ENCODE results near the gene TMEM123.
"Not testable (repeated sequence)": the region's sequence is repeated elsewhere in the genome, so short reads cannot be mapped to it uniquely, and the experiment has no call there.

Gene TMEM123

GRCh38 chr11:102378818-102379217 lies 73.7 kb downstream of the TMEM123 start:
- TF ChIP-seq, protein P1, sequence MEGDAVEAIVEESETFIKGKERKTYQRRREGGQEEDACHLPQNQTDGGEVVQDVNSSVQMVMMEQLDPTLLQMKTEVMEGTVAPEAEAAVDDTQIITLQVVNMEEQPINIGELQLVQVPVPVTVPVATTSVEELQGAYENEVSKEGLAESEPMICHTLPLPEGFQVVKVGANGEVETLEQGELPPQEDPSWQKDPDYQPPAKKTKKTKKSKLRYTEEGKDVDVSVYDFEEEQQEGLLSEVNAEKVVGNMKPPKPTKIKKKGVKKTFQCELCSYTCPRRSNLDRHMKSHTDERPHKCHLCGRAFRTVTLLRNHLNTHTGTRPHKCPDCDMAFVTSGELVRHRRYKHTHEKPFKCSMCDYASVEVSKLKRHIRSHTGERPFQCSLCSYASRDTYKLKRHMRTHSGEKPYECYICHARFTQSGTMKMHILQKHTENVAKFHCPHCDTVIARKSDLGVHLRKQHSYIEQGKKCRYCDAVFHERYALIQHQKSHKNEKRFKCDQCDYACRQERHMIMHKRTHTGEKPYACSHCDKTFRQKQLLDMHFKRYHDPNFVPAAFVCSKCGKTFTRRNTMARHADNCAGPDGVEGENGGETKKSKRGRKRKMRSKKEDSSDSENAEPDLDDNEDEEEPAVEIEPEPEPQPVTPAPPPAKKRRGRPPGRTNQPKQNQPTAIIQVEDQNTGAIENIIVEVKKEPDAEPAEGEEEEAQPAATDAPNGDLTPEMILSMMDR (IDR thresholded peaks at IDR 0.05; ENCODE audit: control insufficient read depth, extremely low read depth, insufficient read depth) = no peak
- no peak for DNase-seq (ENCODE audit: low read depth)
- H3K4me3 ChIP-seq (ENCODE audit: low read depth, low read length) = no peak overlapping the region

DNA sequence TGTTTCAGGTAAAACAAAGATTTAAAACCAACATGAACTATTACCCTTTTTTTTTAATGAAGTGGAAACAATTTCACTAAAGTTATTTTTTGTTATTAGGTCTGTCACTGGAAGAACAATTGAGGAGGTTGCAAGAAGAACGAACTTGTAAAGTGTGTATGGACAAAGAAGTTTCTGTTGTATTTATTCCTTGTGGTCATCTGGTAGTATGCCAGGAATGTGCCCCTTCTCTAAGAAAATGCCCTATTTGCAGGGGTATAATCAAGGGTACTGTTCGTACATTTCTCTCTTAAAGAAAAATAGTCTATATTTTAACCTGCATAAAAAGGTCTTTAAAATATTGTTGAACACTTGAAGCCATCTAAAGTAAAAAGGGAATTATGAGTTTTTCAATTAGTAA lies 74.7 kb downstream of the TMEM123 start:
- H3K4me3 ChIP-seq (ENCODE audit: low read depth, low read length) = no peak overlapping the region
- DNase-seq (ENCODE audit: low read depth) = no peak
- TF ChIP-seq, protein P1 (IDR thresholded peaks at IDR 0.05; ENCODE audit: control insufficient read depth, extremely low read depth, insufficient read depth) = no peak

GRCh38 chr11:102375720-102376399 lies 76.7 kb downstream of the TMEM123 start:
- DNase-seq (ENCODE audit: low read depth) = no peak
- H3K4me3 ChIP-seq (ENCODE audit: low read depth, low read length) = no peak overlapping the region
- TF ChIP-seq, protein P1 (IDR thresholded peaks at IDR 0.05; ENCODE audit: control insufficient read depth, extremely low read depth, insufficient read depth) = no peak

DNA sequence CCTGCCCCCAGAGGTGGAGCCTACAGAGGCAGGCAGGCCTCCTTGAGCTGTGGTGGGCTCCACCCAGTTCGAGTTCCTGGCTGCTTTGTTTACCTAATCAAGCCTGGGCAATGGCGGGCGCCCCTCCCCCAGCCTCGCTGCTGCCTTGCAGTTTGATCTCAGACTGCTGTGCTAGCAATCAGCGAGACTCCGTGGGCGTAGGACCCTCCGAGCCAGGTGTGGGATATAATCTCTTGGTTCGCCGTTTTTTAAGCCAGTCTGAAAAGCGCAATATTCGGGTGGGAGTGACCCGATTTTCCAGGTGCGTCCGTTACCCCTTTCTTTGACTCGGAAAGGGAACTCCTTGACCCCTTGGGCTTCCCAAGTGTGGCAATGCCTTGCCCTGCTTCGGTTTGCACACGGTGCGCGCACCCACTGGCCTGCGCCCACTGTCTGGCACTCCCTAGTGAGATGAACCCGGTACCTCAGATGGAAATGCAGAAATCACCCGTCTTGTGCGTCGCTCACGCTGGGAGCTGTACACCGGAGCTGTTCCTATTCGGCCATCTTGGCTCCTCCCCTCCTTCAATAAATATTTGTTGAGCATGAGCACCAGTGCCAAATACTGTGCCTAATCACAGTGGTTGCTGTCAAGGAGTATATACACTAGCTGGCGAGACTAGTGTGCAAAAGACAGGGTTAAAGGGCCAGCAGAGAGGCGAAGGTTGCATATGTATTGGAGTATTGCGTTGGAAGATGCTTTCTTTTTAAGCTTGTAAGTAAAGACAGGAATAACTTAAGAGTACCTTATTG lies 77.7 kb downstream of the TMEM123 start:
- not testable (repeated sequence) for DNase-seq (ENCODE audit: low read depth); H3K4me3 ChIP-seq (ENCODE audit: low read depth, low read length)

GRCh38 chr11:102368472-102368871 lies 84.1 kb downstream of the TMEM123 start:
- H3K4me3 ChIP-seq (ENCODE audit: low read depth, low read length) = no peak overlapping the region

GRCh38 chr11:102367364-102367763 lies 85.2 kb downstream of the TMEM123 start:
- no peak overlapping the region for H3K4me3 ChIP-seq (ENCODE audit: low read depth, low read length)
- TF ChIP-seq, protein P1 (IDR thresholded peaks at IDR 0.05; ENCODE audit: control insufficient read depth, extremely low read depth, insufficient read depth) = no peak
- no peak for DNase-seq (ENCODE audit: low read depth)

More at GRCh38 chr11:102368472-102368871, 84.1 kb downstream of the TMEM123 start:
- DNase-seq (ENCODE audit: low read depth) = no peak
- TF ChIP-seq, protein P1 (IDR thresholded peaks at IDR 0.05; ENCODE audit: control insufficient read depth, extremely low read depth, insufficient read depth) = no peak

- no peak overlapping the region for H3K4me3 ChIP-seq (ENCODE audit: low read depth, low read length)
- peak; percentile 60 for DNase-seq (ENCODE audit: low read depth)
- TF ChIP-seq, protein P1 (IDR thresholded peaks at IDR 0.05; ENCODE audit: control insufficient read depth, extremely low read depth, insufficient read depth) = no peak
Observed at GRCh38 chr11:102364991-102365390, 87.6 kb downstream of the TMEM123 start.

All from LNCaP clone FGC (cell line).